NCI-H146 treated with DMSO at 0.1 percent for 48 hours (cell line): ENCODE measurements around the gene PHF12.
A peak's percentile ranks its signal among the peaks of the same experiment; 100 is the strongest.

Experiments
- DNase-seq: peaks from one replicate; lab custom pipeline; 2025; ENCODE audit not compliant: unreplicated experiment; lab: John Stamatoyannopoulos, UW

The PHF12 gene

DNA sequence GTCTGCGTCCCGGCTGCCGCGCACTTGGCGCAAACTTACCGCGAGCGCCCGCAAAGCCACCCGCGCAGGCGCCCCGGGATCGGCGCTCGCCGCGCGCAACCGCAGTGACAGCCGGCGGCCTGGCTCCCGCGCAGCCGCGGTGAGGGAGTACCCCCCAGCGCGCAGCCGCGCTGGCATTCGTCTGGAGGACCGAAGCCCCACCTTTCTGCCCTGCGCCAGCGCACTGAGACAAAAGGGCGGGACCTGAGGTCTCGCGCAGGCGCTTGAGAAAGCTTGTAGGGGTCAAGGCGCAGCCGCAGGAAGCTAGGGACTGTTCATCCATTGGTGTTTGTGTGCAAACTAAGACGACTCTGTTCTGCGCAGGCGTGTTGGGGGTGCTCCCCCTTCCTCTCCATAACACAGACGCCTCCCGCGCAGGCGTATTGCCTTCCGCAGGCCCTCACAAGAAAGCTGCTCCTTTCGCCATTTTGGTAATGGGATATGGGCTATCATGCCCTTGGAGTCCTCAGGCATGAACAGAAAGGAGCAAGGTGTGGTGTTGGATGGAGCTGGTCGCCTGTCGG is at the start of gene PHF12:
PHF12 (minus strand) TSS at position 91 of the 563 bp plus-strand sequence. CDS start 558 bp downstream, outside the sequence.
- DNase-seq = peak; percentile 99

- no peak for DNase-seq
Observed at GRCh38 chr17:29000973-29001372, 49.7 kb upstream of the PHF12 start.

DNA sequence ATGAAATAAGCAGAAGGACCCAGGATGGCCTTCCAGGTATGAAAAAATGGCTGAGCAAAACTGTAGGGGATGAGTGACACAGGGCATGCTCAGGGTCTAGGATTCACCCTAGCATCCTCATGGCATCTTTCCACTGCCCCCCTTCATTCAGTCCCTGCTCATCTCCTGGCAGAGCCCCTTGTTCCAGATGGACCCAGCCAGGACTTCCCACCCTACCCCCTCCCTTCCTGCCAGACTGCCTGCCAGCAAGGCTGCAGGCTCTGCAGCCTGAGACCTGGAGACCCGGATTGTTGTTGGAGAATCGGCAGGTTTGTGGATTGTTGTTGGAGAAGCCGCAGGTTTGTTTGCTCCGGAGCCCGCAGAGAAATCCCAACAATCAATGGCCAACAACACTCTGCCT is 47.9 kb upstream of the PHF12 start:
- peak; percentile 38 for DNase-seq

DNA sequence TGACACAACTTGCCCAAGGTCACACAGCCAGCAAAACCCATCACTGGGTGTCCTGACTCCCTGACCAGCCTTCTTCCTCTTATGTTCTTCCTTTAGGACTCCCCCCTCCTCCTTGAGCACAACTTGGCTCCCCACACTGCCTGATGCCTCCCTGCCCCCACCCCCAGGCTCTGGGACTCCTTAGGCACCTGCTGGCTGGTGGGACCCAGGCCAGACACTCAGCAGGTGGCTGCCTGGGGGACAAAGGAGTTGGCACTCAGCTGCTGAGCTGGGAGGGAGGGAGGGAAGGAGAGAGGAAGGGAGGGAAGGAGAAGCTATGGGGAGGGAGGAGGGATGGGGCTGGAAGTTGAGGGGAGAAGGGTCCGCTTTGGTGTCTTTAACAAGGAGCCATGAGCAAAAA is 46.5 kb upstream of the PHF12 start:
- peak; percentile 41 for DNase-seq

DNA sequence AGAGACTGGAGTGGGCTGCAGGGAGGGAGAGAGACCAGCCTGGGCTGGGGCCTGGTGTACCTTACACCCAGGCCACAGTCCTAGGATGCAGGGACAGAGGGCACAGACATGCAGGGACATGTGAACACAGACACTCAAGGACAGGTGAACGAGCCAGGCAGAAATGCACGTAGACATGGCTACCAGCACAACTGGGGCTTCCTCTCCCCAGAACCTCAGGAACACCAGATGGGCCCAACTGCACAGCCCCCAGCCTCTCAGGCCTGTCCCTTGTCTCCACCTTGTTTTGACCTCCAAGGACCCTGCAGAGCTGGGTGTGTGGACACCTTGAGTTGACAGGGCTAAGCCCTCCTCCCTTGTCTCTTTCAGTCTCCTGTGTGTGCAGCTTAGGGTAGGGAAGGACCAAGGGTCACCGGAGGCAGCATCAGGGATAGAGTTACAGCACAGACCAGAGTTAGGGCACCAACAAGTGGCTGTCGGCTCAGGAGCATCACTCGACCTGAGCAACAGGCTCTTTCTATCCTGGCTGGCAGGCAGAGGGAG is 45.3 kb upstream of the PHF12 start:
- DNase-seq = no peak

DNA sequence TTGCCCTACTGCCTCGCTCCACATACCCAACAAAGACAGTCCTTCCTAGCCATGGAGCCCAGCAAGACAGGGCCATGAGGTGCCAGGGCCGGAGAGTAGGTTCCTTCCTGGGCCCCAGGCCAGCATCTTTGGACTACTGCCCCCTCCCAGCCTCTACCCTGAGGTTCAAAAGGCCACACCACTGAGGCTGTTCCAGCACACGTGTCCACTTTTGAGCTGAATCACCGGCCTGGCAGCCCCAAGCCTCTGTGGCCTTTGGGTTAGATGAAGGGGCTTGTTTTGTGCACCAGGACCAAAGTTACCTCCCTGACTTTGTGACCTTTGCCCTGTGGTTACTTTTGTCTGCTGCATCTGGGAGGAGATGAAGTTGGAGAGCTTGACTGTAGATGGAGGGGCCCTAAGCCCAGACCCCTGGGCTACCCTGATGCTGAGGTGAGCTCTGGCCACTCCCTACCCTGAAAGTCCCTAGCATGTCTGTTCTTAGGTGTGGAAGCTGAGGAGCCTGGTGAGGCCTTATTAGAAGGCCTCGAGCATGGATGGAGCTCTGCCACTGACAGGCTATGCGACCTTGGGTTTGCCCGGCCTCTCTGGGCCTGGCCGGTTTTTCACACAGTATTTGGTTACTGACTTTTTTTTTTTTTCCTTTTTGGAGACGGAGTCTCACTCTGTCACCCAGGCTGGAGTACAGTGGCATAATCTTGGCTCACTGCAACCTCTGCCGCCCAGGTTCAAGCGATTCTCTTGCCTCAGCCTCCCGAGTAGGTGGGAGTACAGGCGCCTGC is 42.5 kb upstream of the PHF12 start:
- no peak for DNase-seq

DNA sequence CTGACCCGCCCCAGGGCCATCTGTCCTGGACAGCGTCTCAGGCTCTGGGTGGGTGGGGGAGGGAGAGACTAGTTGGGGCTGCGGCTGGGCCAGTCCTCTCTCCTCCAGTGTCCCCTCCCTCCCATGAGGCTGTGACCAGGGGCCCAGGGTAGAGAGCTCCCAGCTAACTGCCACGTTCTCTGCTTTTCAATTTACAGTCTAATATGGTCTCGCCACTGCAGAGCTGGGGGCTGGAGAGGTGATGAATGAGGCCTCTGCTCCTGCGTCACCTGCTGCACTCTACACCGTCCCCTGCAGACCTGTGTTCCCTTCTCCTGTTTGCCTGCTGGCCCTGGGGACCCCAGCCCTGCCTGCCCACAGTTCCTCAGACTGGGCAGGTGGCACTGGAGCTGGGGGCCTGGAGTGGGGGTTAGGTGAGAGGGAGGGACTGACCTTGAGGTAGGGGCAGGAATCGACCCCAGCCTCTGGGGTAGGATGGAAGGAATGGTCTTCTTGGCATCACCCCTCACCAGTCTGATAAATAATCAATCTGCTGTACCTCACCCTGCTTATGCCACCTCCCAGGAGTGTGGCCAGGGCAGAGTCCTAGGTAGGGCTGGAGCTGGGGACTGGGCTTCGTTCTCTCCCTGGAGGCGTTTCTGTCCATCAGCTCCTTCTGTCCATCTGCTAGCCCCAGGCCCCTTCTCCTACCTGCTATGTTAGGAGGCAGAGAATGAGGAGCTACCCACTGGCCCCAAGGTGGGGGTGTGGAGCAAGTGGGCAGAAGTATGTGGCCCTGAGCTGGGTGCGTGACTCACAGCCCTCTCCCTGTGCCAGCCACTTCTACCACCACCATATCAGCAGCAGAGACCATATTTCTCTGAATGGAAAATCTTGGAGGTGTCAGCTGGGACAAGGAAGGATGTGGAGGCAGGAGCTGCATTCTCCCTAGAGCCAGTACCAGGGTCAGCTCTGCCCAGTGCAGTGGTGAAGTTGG is 41.6 kb upstream of the PHF12 start:
- no peak for DNase-seq

GRCh38 chr17:28992185-28992584 is 40.9 kb upstream of the PHF12 start:
- no peak for DNase-seq

DNA sequence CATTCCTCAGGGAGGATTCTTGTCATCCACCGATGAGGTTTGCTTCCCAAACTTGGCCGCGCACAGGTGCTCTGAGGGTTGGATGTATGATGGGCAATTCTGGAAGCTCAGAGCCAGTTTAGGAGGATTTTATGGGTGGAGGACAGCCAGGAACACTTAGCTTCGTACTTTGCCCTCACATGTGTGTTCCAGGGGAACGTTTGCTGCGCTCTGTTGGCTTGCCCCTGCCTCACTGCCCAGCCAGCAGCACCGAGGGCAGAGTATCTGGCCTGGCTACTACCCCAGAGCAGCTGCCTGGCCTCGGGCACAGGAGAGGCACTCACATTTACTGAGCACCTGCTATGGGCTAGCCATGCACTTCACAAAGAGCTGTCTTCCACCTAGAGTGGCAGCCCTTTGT is 40.5 kb upstream of the PHF12 start:
- no peak for DNase-seq

DNA sequence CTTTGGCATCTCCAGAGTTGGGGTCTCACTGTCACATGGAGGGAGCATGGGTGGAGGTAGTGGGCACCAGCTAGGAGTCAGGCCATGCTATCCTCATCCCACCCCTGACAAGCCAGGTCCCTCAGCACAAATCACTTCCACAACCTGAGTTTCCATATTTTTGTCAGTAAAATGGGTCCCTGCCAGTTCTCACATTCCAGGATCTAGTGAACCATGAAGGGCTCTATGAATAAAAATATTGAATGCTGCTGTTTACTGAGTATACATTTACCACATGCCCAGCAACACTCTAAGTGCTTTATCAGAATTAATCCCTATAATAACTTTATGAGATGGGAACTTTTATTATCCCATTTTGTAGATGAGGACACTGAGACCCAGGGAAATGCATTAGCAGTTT is 37.7 kb upstream of the PHF12 start:
- DNase-seq = no peak

DNA sequence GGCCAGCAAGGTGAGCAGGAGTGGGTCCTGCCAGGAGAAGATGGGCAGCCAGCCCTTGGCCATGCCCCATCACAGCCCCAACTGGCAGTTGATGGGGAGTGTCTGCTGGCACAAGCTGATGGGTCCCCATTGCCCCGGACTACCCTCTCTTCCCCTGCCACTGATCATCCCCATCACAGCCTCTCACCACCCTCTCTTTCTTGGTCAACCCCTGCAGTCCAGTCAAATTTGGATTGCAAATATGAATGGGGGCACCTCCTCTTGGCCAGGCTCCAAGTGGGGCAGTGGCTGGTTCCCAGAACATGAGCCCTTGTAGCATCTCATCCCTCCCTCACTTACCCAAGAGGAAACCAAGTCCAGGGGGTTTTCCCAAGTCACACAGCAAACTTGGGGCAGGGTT is 37.2 kb upstream of the PHF12 start:
- no peak for DNase-seq

DNA sequence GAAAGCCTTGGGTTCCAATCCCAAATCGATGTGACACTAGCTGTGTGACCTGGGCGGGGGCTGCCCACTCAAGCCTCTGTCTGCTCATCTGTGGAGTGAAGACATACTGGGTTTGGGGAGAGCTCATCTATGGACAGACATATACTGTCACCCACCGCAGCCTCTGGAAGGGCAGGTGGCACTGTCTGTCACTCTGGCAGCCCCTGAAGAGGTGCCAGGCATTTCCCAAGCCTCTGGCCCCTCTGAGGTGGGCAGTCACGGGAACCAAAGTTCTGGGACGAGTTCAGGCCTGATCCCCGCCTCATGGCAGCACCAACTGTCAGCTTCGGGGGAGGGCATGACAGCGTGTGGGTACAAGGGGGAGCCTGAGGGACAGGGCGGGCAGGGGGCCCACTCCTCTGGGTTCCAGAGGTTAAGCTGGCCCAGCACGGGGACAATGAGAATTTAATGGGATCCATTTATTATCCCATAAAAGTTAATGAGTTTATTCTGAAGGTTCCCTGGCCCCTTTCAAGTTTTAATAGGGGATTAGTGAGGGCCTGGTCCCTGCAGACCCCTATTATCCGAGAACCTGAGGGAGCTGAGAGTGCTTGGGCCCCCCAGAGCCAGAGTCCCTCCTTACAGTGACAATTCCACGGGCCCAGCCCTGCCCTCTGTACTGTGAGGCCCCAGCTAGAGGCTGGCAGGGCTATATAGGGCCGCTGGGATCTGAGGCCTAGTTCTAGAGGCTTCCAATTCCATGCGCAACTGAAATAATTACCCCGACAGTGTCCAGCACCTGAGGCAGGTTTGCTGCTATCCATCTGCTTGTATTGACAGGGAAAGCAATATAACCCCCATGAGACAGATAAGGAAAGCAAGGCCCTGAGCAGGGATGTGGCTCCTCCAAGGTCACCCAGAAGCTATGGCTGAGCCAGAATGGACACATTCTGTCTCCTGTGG is 35.7 kb upstream of the PHF12 start:
- no peak for DNase-seq

DNA sequence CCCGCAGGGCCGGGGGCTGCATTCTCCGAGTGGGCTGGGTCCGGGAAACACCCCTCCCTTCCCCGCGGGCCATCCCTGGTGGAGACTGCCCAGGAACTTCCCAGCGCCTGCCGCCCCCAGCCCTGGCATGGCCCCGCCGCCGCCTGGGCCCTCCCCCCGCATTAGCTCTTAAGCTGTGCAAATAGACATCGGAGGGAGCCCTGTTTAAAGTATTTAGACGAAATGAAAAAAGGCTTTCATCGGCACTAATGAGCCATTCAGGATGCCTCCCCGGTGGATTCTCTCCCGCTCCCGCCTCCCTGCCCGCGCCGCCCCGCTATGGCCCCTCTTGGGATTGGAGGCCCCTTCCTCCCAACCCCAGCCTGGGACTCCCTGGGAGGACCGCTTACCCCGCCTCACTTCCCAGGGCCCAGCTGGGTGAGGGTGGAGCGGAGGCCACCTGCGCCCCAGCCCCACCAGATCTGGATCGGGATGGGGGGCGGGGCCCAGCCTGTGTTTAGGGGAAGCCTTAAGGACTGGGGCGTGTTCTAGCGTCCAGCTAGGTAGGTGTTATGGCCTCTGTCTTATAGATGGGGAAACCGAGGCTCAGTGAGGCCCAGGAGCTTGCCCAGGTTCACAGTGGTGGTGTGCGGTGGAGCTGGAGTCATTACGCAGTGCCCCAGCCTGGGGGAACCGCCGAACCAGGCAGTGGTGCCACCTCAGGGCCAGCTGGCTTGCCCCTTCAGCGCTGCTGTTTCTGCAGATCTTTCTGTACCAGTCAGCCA is 34.8 kb upstream of the PHF12 start:
- peak; percentile 30 for DNase-seq

GRCh38 chr17:28983286-28984230 is 32.2 kb upstream of the PHF12 start:
- no peak for DNase-seq

DNA sequence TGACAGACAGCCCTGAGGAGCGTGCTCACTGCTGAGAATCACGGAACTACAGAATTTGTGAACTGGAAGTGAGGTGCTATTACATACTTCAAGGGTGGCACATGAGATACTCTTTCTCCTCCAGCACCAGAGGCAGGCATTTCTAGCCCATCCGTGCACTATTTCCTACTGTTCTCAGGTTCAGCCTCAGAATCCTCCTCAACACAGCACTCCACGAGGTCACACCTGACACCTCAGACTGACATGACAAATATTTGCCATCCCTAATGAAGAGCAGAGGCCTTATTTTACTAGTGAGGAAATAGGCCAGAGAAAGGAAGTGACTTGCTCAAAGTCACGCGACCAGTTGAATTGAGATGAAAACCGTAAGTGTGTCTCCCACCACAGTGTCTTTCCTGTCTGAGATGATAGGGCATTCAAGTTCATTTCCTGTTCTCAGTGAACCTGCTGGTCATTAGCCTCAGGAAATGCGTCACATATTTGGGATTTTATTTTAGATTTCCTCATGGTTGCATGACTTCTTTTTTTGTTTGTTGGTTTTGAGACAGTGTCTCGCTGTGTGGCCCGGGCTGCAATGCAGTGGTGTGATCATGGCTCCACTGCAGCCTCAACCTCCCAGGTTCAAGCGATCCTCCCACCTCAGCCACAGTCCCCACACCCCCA is 30.9 kb upstream of the PHF12 start:
- DNase-seq = no peak

DNA sequence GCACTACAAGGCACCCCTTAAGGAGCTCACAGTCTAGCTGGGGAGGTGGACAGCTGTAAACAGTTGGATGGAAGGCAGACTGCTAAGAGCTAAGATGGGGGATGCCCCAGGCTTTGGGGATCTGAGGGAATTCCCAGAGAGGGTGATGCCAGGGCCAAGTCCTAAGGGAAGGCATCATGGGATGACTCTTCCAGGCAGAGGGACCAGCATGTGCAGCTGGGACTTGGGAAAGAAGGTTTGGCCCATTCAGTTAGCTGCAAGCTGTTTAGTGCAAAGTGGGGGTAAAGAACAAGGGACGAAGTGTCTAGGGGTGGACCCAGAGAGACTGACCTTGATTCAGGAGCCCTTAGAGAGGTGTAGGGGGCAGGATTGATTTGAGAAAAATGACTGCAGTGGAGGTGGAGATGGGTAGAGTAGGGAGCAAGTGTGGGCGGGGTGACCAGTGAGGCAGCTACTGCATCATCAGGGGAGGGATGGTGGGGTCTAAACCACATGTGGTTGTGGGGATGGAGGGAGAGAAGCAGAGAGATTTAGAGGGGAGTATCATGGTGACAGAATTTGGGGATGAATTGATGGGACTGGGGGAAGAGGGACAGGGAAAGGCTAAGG is 27.1 kb upstream of the PHF12 start:
- no peak for DNase-seq

DNA sequence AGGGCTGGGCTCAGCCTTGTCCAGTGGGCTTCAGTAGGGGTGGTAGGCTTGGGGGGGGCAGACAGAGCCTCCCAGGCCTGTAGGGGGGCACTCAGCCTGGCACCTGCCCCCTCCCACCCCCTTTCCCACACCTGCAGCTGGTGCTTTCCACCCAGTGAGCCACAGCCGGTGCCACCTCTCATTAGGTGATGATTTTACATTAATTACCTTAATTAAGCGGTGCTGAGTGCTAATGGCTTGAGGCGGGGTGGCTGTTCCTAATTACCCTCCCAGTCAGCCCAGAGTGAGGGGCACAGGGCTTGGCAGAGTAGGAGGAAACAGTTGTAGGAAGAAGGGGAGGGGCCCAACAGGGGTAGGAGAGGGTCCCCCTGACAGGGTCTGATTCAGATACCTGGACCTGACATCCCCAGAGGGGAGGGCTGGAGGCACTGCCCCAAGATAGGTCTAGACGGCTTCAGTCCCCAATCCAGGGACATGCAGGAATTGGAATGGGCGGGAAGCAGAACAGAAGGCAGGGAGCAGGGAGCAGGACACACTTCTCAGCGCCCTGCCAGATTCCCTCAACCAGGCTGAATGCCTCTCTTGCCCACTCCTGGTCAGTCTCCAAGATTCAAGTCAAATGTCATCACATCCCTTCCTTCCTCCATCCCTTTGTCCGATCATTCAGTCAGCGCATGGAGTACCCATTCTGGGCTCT is 26.5 kb upstream of the PHF12 start:
- no peak for DNase-seq
